HepG2 (cell line): ENCODE measurements around the gene OPA3. TPM values are rescaled to one million over a fixed set of nuclear protein-coding genes. Genes with fewer than 3 reads are reported as not detected.

ENCODE experiments used
- CCAR2 ChIP-seq: fragments of 200-400 bp; formaldehyde crosslinking; optimal IDR thresholded peaks from 2 replicates; pipeline ENCODE3; 2018; ENCODE audit warnings: low read depth, mild to moderate bottlenecking, low read length, moderate library complexity
- ETV5 ChIP-seq: IDR thresholded peaks from 2 replicates; pipeline ENCODE4 v1.6.1; 2018; ENCODE audit warnings: missing biosample characterization, missing genetic modification reagents, inconsistent platforms, borderline replicate concordance
- KAT2B ChIP-seq: fragments of 150-350 bp; IDR thresholded peaks from 2 replicates; pipeline ENCODE4 v1.6.1; 2014; ENCODE audit warnings: low read depth, low read length, borderline replicate concordance
- NFATC3 ChIP-seq: sonication (generic); formaldehyde crosslinking; IDR thresholded peaks from 2 replicates; pipeline ENCODE4 v1.5.1; 2020; ENCODE audit warnings: mild to moderate bottlenecking, missing genetic modification reagents
- NFE2L1 ChIP-seq: sonication (generic); formaldehyde crosslinking; IDR thresholded peaks from 2 replicates; pipeline ENCODE4 v1.4.0; 2020; ENCODE audit warnings: missing genetic modification reagents, mild to moderate bottlenecking, borderline replicate concordance
- NFRKB ChIP-seq: fragments of 450-650 bp; IDR thresholded peaks from 2 replicates; pipeline ENCODE4 v1.6.1; 2017
- TEAD3 ChIP-seq: optimal IDR thresholded peaks from 2 replicates; pipeline ENCODE3; 2016; ENCODE audit warnings: borderline replicate concordance
- YY1 ChIP-seq: IDR thresholded peaks from 2 replicates; pipeline ENCODE4 v1.6.1; 2011; ENCODE audit warnings: low read length, low read depth, moderate library complexity, mild to moderate bottlenecking; ENCODE audit not compliant: insufficient read depth, insufficient replicate concordance
- ZBTB21 ChIP-seq: sonication (generic); formaldehyde crosslinking; IDR thresholded peaks from 2 replicates; pipeline ENCODE4 v1.4.0; 2020; ENCODE audit warnings: missing genetic modification reagents
- ZFP1 ChIP-seq: IDR thresholded peaks from 2 replicates; pipeline ENCODE4 v1.6.1; 2016
- ZNF160 ChIP-seq: sonication (generic); formaldehyde crosslinking; IDR thresholded peaks from 2 replicates; pipeline ENCODE4 v1.8.0; 2022; ENCODE audit warnings: mild to moderate bottlenecking, inconsistent platforms, missing genetic modification reagents
- ZNF260 ChIP-seq: sonication (generic); formaldehyde crosslinking; IDR thresholded peaks from 2 replicates; pipeline ENCODE4 v1.4.0; 2020; ENCODE audit warnings: missing genetic modification reagents, low read depth, mild to moderate bottlenecking, borderline replicate concordance
- ZNF564 ChIP-seq: sonication (generic); formaldehyde crosslinking; IDR thresholded peaks from 2 replicates; pipeline ENCODE4 v1.8.1; 2023; ENCODE audit warnings: mild to moderate bottlenecking, missing genetic modification reagents
- ZNF577 ChIP-seq: sonication (generic); formaldehyde crosslinking; IDR thresholded peaks from 2 replicates; pipeline ENCODE4 v1.4.0; 2020; ENCODE audit warnings: mild to moderate bottlenecking, low read depth, missing genetic modification reagents, borderline replicate concordance
- ZNF629 ChIP-seq: sonication (generic); formaldehyde crosslinking; conservative IDR thresholded peaks from 2 replicates; pipeline ENCODE4 v1.5.0; 2020; ENCODE audit warnings: missing genetic modification reagents
- ZNF780A ChIP-seq: sonication (generic); formaldehyde crosslinking; IDR thresholded peaks from 2 replicates; pipeline ENCODE4 v1.8.0; 2022; ENCODE audit warnings: mild to moderate bottlenecking, missing genetic modification reagents, moderate library complexity
- polyA plus RNA-seq, 8 experiments: library from polyadenylated mRNA; depleted of rRNA in 3 of 8; stranded (reverse) in 7 of 8; unstranded in 1 of 8; fragments of >200 nt; fragmentation: Illumina TruSeq in 4 of 8; extraction: Trizol in 4 of 8; gene quantifications; 2 replicates each; pipeline versions ENCODE4 v1.2.1 to v1.2.3, GENCODE V29; 2011 to 2016; ENCODE audit warnings: low read depth in 4 of 8, missing spikeins in 1 of 8, mixed read lengths in 1 of 8; ENCODE audit not compliant: insufficient read depth in 1 of 8
- total RNA-seq, 5 experiments: library from RNA; depleted of rRNA; stranded (reverse); fragments of >200 nt; fragmentation: Illumina TruSeq; extraction: Trizol; gene quantifications; 2 replicates each; pipeline ENCODE4 v1.2.3, GENCODE V29; 2016; ENCODE audit warnings: low read depth in 1 of 5
- TF ChIP-seq, protein P1 (sequence below): sonication (generic); formaldehyde crosslinking; IDR thresholded peaks from 2 replicates; pipeline ENCODE4 v1.5.0; 2020; ENCODE audit warnings: mild to moderate bottlenecking, missing genetic modification reagents, moderate library complexity
- TF ChIP-seq, protein P2 (sequence below): sonication (generic); formaldehyde crosslinking; IDR thresholded peaks from one replicate; pipeline ENCODE4 v1.5.1; 2020; ENCODE audit warnings: mild to moderate bottlenecking, missing genetic modification reagents; ENCODE audit errors: not compliant biosample characterization

Gene OPA3
- total and polyA plus RNA-seq, 2 of the 13 experiments (the other 11 are each of a cell fraction or from before 2014, with no cell fraction given): 8.3 to 17.7 TPM

DNA sequence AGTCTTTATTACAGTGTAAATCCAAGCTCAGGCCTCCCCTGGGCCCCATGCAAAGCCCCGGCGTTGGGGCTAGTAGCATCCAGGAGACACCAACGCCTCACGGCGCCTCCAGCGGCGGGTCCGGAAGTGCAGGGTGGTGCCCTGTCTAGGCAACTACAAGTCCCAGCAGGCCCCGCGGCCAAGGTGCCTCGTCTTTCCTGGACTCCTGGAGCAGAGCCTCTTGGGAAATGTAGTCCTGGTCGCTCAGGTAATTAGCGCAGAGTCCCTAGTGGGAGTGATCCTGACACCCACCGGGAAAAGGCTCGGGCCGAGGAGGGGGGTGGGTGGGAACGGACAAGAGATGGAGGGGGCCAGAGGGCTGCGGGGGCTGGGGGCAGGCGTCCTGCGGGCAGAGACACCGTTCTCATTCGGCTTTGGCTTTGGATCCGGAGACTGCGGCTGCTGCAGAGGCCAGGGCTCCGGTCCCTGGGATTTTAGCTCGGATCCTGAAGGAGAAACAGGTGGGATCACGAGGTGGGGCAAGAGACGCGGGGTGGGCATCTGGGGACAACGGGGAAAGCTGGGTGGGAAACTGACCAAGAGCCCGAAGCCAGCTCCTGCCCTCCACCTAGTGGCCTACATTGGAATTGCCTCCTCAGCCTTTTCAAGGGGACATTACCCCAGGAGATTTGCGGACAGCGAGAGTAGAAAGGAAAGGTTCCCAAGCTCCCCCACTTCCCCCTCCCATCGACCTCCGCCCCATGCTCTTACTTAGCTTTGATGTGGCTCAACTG lies 99.1 kb downstream of the OPA3 start (continued):
- TF ChIP-seq ZBTB21 (CRISPR knock-in tag) (no peak), ZNF260 (CRISPR knock-in tag) (no peak), YY1 (peak; percentile 52), NFRKB (no peak), ZNF780A (CRISPR knock-in tag) (no peak), ETV5 (peak; percentile 65; the same call in 1 of the 2 replicates), ZNF160 (CRISPR knock-in tag) (no peak), NFE2L1 (no peak), CCAR2 (no peak), NFATC3 (CRISPR knock-in tag) (no peak), ZFP1 (no peak), ZNF564 (CRISPR knock-in tag) (no peak), ZNF577 (CRISPR knock-in tag) (no peak), ZNF629 (CRISPR knock-in tag) (no peak), KAT2B (no peak), TEAD3 (CRISPR knock-in tag) (no peak)
- TF ChIP-seq, protein P1, sequence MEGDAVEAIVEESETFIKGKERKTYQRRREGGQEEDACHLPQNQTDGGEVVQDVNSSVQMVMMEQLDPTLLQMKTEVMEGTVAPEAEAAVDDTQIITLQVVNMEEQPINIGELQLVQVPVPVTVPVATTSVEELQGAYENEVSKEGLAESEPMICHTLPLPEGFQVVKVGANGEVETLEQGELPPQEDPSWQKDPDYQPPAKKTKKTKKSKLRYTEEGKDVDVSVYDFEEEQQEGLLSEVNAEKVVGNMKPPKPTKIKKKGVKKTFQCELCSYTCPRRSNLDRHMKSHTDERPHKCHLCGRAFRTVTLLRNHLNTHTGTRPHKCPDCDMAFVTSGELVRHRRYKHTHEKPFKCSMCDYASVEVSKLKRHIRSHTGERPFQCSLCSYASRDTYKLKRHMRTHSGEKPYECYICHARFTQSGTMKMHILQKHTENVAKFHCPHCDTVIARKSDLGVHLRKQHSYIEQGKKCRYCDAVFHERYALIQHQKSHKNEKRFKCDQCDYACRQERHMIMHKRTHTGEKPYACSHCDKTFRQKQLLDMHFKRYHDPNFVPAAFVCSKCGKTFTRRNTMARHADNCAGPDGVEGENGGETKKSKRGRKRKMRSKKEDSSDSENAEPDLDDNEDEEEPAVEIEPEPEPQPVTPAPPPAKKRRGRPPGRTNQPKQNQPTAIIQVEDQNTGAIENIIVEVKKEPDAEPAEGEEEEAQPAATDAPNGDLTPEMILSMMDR (CRISPR knock-in tag): peak; percentile 89
- TF ChIP-seq, protein P2, sequence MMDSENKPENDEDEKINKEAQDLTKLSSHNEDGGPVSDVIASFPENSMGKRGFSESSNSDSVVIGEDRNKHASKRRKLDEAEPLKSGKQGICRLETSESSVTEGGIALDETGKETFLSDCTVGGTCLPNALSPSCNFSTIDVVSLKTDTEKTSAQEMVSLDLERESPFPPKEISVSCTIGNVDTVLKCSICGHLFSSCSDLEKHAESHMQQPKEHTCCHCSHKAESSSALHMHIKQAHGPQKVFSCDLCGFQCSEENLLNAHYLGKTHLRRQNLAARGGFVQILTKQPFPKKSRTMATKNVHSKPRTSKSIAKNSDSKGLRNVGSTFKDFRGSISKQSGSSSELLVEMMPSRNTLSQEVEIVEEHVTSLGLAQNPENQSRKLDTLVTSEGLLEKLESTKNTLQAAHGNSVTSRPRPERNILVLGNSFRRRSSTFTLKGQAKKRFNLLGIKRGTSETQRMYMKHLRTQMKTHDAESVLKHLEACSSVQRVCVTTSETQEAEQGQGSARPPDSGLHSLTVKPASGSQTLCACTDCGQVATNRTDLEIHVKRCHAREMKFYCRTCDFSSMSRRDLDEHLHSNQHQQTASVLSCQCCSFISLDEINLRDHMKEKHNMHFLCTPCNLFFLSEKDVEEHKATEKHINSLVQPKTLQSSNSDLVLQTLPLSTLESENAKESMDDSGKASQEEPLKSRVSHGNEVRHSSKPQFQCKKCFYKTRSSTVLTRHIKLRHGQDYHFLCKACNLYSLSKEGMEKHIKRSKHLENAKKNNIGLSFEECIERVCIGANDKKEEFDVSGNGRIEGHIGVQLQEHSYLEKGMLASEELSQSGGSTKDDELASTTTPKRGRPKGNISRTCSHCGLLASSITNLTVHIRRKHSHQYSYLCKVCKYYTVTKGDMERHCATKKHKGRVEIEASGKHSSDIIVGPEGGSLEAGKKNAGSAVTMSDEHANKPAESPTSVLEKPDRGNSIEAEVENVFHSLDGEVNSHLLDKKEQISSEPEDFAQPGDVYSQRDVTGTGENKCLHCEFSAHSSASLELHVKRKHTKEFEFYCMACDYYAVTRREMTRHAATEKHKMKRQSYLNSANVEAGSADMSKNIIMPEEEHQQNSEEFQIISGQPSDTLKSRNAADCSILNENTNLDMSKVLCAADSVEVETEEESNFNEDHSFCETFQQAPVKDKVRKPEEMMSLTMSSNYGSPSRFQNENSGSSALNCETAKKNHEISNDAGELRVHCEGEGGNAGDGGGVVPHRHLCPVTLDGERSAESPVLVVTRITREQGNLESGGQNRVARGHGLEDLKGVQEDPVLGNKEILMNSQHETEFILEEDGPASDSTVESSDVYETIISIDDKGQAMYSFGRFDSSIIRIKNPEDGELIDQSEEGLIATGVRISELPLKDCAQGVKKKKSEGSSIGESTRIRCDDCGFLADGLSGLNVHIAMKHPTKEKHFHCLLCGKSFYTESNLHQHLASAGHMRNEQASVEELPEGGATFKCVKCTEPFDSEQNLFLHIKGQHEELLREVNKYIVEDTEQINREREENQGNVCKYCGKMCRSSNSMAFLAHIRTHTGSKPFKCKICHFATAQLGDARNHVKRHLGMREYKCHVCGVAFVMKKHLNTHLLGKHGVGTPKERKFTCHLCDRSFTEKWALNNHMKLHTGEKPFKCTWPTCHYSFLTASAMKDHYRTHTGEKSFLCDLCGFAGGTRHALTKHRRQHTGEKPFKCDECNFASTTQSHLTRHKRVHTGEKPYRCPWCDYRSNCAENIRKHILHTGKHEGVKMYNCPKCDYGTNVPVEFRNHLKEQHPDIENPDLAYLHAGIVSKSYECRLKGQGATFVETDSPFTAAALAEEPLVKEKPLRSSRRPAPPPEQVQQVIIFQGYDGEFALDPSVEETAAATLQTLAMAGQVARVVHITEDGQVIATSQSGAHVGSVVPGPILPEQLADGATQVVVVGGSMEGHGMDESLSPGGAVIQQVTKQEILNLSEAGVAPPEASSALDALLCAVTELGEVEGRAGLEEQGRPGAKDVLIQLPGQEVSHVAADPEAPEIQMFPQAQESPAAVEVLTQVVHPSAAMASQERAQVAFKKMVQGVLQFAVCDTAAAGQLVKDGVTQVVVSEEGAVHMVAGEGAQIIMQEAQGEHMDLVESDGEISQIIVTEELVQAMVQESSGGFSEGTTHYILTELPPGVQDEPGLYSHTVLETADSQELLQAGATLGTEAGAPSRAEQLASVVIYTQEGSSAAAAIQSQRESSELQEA (CRISPR knock-in tag): no peak
